PC-9 (cell line): Measurements from ENCODE around the gene CDK9.

ENCODE experiments used
- CTCF ChIP-seq: fragments of 200-600 bp; sonication (generic); conservative IDR thresholded peaks from 2 replicates; pipeline ENCODE4 v1.6.1; 2017; ENCODE audit warnings: mixed run types, antibody characterized with exemption, mild to moderate bottlenecking, moderate library complexity
- EZH2 ChIP-seq: fragments of 200-600 bp; sonication (generic); IDR thresholded peaks from 2 replicates; pipeline ENCODE4 v1.8.0; 2017; ENCODE audit warnings: antibody characterized with exemption, low read depth

GRCh38 chr9:127754099-127755060 is 31.5 kb upstream of the CDK9 start:
- no peak for TF ChIP-seq CTCF
- no peak for TF ChIP-seq EZH2
